ENCODE data around the gene FAM168A. TPM values are rescaled to one million over a fixed set of nuclear protein-coding genes. Genes with fewer than 3 reads are reported as not detected.

FAM168A gene
- total and polyA plus RNA-seq, 10 of the 15 experiments (the other 5 are each of a cell fraction or from before 2014, with no cell fraction given): 1.7 to 20.0 (median 10.0) TPM

DNA sequence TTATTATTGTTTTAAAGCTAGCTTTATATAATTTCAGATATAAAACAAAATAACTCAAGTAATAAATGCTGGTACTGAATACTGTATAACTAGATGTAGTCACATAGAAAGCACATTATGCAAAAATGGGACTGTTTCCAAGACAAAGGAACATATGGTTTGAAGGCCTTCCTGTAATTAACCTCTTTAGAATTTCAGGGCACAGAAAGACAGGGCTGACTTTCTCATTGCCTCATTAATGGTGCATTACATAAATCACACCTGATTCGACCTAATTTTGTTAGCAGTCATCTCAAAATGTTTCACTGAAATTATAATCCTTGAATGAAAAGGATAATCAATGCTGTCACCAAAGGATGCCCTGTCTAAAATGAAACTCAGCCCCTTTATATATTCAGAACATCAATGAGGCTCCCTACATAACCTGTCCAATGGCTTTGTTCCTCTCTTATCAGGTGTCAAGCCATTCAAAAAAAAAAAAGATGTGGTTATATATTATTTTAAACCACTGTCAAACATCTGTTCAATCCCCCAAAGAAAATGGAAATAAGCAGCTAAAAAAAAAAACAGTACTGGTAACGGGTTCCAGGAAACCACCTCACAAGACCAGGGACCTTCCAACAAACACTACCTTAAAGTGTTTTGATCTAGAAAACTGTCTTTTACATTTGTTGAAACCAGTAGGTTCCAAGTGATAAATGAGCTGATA, 77.4 kb downstream of the FAM168A start:
- Histone ChIP-seq H3K4me2 (ENCODE audit: control insufficient read depth, insufficient read depth) (peak overlapping the region; percentile 69), H3K9ac (ENCODE audit: control insufficient read depth, insufficient read depth, low read length) (no peak overlapping the region), H3K4me3 (no peak overlapping the region), H3K36me3 (ENCODE audit: control insufficient read depth in 2 of 2, insufficient read depth in 2 of 2, low read length in 1 of 2) (no peaks in the 10 kb centered on the region; a peak in 1 of 4 replicates), H3K27ac (ENCODE audit: control insufficient read depth, insufficient read depth) (peak overlapping the region; percentile 64), H3K79me2 (ENCODE audit: control insufficient read depth, insufficient read depth, low read length) (peaks cover 2% of the 10 kb centered on the region), H4K20me1 (ENCODE audit: control insufficient read depth, insufficient read depth) (no peaks in the 10 kb centered on the region), H3K9me3 (replicated peaks; ENCODE audit: control insufficient read depth, insufficient read depth, low read length) (no peaks in the 10 kb centered on the region; the same call in 2 of the 3 replicates), H3K27me3 (replicated peaks in 1 of 2; ENCODE audit: control insufficient read depth in 2 of 2, insufficient read depth in 2 of 2, low read length in 1 of 2) (no peaks in the 10 kb centered on the region), H3K4me1 (ENCODE audit: control insufficient read depth, insufficient read depth, low read length) (peaks cover 17% of the 10 kb centered on the region), H2AFZ (ENCODE audit: control insufficient read depth, low read depth, low read length) (peak overlapping the region; percentile 4; the same call in 1 of the 2 replicates)
- POLR2A ChIA-PET: interaction anchor here (0.6 to 2.9 kb wide), 11 partner anchors 9 to 134 kb away, joined by 3 to 15 read pairs (median 5); no protein-coding TSS in a partner anchor
- BruUV-seq (replicated peaks): no TSS peak
- FAIRE-seq: no peak
- CTCF ChIA-PET: interaction anchor here (0.6 to 3.4 kb wide), 11 partner anchors 19 to 967 kb away, joined by 3 to 11 read pairs (median 4); no protein-coding TSS in a partner anchor
- in situ Hi-C loops (cut with MboI) (no loop called here), intact Hi-C loops (cut with micrococcal nuclease; ENCODE audit: unreplicated experiment) (no loop called here)
- RAD21 ChIA-PET (ENCODE audit: unreplicated experiment): interaction anchor here (0.7 to 3.4 kb wide), 18 partner anchors 8 to 141 kb away, joined by 3 to 21 read pairs (median 5); no protein-coding TSS in a partner anchor
- SMC1A ChIA-PET (ENCODE audit: uncharacterized antibody, unreplicated experiment): interaction anchor here (0.6 to 3.2 kb wide), 22 partner anchors 10 to 660 kb away, joined by 3 to 19 read pairs (median 5); no protein-coding TSS in a partner anchor
- DNase-seq (ENCODE audit: low read depth, low spot score): peak; percentile 47
- peak; percentile 73 for ATAC-seq
- 3% methylated on average over 2 of the region's 2 CpGs for WGBS (ENCODE audit: insufficient coverage, insufficient replicate concordance, low lambda C conversion rate, missing lambda C conversion rate)
- TF ChIP-seq NR2F1 (conservative IDR thresholded peaks at IDR 0.05): peak; percentile 73
- 0 out of 2 replicates have a peak, but pooled peaks have one; percentile 38 for TF ChIP-seq STAT3 (IDR thresholded peaks at IDR 0.05; ENCODE audit: low read depth, low read length)
- peak; percentile 41; the same call in 1 of the 2 replicates for TF ChIP-seq ATF7 (IDR thresholded peaks at IDR 0.05; ENCODE audit: low read depth)
- TF ChIP-seq EGR1 (IDR thresholded peaks at IDR 0.05; ENCODE audit: borderline replicate concordance in 1 of 2, low read depth in 2 of 2, low read length in 2 of 2): no peak
- no peak for TF ChIP-seq BCL11A (IDR thresholded peaks at IDR 0.05; ENCODE audit: low read depth, low read length)
- TF ChIP-seq CBFB (IDR thresholded peaks at IDR 0.05; ENCODE audit: low read depth): no peak
- TF ChIP-seq, protein P1, sequence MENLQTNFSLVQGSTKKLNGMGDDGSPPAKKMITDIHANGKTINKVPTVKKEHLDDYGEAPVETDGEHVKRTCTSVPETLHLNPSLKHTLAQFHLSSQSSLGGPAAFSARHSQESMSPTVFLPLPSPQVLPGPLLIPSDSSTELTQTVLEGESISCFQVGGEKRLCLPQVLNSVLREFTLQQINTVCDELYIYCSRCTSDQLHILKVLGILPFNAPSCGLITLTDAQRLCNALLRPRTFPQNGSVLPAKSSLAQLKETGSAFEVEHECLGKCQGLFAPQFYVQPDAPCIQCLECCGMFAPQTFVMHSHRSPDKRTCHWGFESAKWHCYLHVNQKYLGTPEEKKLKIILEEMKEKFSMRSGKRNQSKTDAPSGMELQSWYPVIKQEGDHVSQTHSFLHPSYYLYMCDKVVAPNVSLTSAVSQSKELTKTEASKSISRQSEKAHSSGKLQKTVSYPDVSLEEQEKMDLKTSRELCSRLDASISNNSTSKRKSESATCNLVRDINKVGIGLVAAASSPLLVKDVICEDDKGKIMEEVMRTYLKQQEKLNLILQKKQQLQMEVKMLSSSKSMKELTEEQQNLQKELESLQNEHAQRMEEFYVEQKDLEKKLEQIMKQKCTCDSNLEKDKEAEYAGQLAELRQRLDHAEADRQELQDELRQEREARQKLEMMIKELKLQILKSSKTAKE (IDR thresholded peaks at IDR 0.05; ENCODE audit: low read depth, poor library complexity, severe bottlenecking): no peak
- TF ChIP-seq, protein P2, sequence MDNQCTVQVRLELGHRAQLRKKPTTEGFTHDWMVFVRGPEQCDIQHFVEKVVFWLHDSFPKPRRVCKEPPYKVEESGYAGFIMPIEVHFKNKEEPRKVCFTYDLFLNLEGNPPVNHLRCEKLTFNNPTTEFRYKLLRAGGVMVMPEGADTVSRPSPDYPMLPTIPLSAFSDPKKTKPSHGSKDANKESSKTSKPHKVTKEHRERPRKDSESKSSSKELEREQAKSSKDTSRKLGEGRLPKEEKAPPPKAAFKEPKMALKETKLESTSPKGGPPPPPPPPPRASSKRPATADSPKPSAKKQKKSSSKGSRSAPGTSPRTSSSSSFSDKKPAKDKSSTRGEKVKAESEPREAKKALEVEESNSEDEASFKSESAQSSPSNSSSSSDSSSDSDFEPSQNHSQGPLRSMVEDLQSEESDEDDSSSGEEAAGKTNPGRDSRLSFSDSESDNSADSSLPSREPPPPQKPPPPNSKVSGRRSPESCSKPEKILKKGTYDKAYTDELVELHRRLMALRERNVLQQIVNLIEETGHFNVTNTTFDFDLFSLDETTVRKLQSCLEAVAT (IDR thresholded peaks at IDR 0.05): no peak
- TF ChIP-seq EZH2 (IDR thresholded peaks at IDR 0.05; ENCODE audit: borderline replicate concordance, control insufficient read depth, low read depth, low read length): no peak
- TF ChIP-seq ZNF384 (IDR thresholded peaks at IDR 0.05; ENCODE audit: borderline replicate concordance, low read depth, low read length): peak; percentile 84
- no peak for TF ChIP-seq ZNF207 (IDR thresholded peaks at IDR 0.05; ENCODE audit: borderline replicate concordance)
- TF ChIP-seq GATAD2B (conservative IDR thresholded peaks at IDR 0.05; ENCODE audit: low read depth): no peak
- TF ChIP-seq SMAD5 (IDR thresholded peaks at IDR 0.05; ENCODE audit: low read depth): no peak
- no peak for TF ChIP-seq SUZ12 (IDR thresholded peaks at IDR 0.05; ENCODE audit: unreplicated experiment)
- TF ChIP-seq CHD1 (IDR thresholded peaks at IDR 0.05; ENCODE audit: low read depth, low read length): no peak
- no peak for TF ChIP-seq TARDBP (IDR thresholded peaks at IDR 0.05; ENCODE audit: borderline replicate concordance)
- TF ChIP-seq, protein P3, sequence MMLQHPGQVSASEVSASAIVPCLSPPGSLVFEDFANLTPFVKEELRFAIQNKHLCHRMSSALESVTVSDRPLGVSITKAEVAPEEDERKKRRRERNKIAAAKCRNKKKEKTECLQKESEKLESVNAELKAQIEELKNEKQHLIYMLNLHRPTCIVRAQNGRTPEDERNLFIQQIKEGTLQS (IDR thresholded peaks at IDR 0.05; ENCODE audit: borderline replicate concordance, extremely low read depth, low read depth, low read length): no peak
- no peak for TF ChIP-seq WRNIP1 (IDR thresholded peaks at IDR 0.05; ENCODE audit: borderline replicate concordance, low read depth, low read length)
